Measurements from ENCODE around the gene EFEMP1.

GRCh38 chr2:55899881-55900280, 23.7 kb downstream of the EFEMP1 start:
- TF ChIP-seq CTCF (IDR thresholded peaks at IDR 0.05 in 2 of 3, conservative IDR thresholded peaks at IDR 0.05 in 1 of 3; ENCODE audit: insufficient read depth in 2 of 3, low read depth in 1 of 3, low read length in 3 of 3) (no peak), ATF7 (IDR thresholded peaks at IDR 0.05) (no peak), USF1 (CRISPR knock-in tag; IDR thresholded peaks at IDR 0.05) (no peak), PPARD (CRISPR knock-in tag; IDR thresholded peaks at IDR 0.05) (no peak), CREB1 (IDR thresholded peaks at IDR 0.05) (no peak), CREB1 (CRISPR knock-in tag; IDR thresholded peaks at IDR 0.05) (no peak), ETS2 (tag; IDR thresholded peaks at IDR 0.05; ENCODE audit: borderline replicate concordance, poor library complexity, severe bottlenecking) (no peak), SRF (CRISPR knock-in tag; IDR thresholded peaks at IDR 0.05) (no peak), REST (IDR thresholded peaks at IDR 0.05; ENCODE audit: borderline replicate concordance) (no peak), REST (CRISPR knock-in tag; IDR thresholded peaks at IDR 0.05; ENCODE audit: low read depth) (no peak), POLR2AphosphoS5 (IDR thresholded peaks at IDR 0.05; ENCODE audit: control insufficient read depth, insufficient read depth, low read depth, low read length) (no peak)

Data from K562 (cell line).